HFFc6 (cell line): ENCODE measurements around the gene FRMD5. TPM values are rescaled to one million over a fixed set of nuclear protein-coding genes. Genes with fewer than 3 reads are reported as not detected.

Experiments used
- DNase-seq: peaks from one replicate; pipeline ENCODE4 v3.0.0-alpha.2; 2018
- H3K27ac Mint-ChIP-seq: 2 replicates; pipeline ENCODE4 v1.8.0; 2020; ENCODE audit warnings: mild to moderate bottlenecking, mixed read lengths
- H3K27me3 Mint-ChIP-seq: 2 replicates; pipeline ENCODE4 v1.8.0; 2021; ENCODE audit warnings: mild to moderate bottlenecking, moderate library complexity, mixed read lengths; ENCODE audit not compliant: insufficient read depth
- H3K36me3 Mint-ChIP-seq: 2 replicates; pipeline ENCODE4 v1.8.0; 2021; ENCODE audit warnings: low read depth, mixed read lengths
- H3K4me1 Mint-ChIP-seq: 2 replicates; pipeline ENCODE4 v1.8.0; 2020; ENCODE audit warnings: low read depth, mixed read lengths
- H3K4me3 Mint-ChIP-seq: 2 replicates; pipeline ENCODE4 v1.8.0; 2020; ENCODE audit warnings: mild to moderate bottlenecking, moderate library complexity, mixed read lengths
- H3K9me3 Mint-ChIP-seq: 2 replicates; pipeline ENCODE4 v1.8.0; 2020; ENCODE audit warnings: mild to moderate bottlenecking, mixed read lengths
- CTCF ChIP-seq: fragments of 200-600 bp; sonication (generic); IDR thresholded peaks from 2 replicates; pipeline ENCODE4 v1.5.0; 2021; ENCODE audit warnings: antibody characterized with exemption, mild to moderate bottlenecking
- total RNA-seq, 6 experiments: library from RNA; stranded (reverse); fragmentation: NEBNext Ultra II Directional; extraction: Animal tissue kit (Norgen Biotek cat#: 25700); gene quantifications; 2 replicates in 1 of 6; 3 replicates in 5 of 6; pipeline ENCODE4 v1.2.3, GENCODE V29; 2021

FRMD5 gene
- total RNA-seq, 6 experiments from 2014 or later, result 0.67 to 1.1 (median 0.94) TPM

GRCh38 chr15:43977072-43977884 is 217.8 kb downstream of the FRMD5 start:
- TF ChIP-seq CTCF, result no peak
- DNase-seq, result no peak
- Mint-ChIP-seq H3K36me3 (no peaks in the 10 kb centered on the region), H3K27ac (no peak overlapping the region), H3K9me3 (no peaks in the 10 kb centered on the region), H3K4me1 (no peaks in the 10 kb centered on the region), H3K4me3 (no peak overlapping the region), H3K27me3 (no peaks in the 10 kb centered on the region; the same call in none of the 2 replicates)

- no peak for DNase-seq
- Mint-ChIP-seq H3K4me1 (no peaks in the 10 kb centered on the region), H3K4me3 (no peak overlapping the region), H3K36me3 (no peaks in the 10 kb centered on the region), H3K9me3 (no peaks in the 10 kb centered on the region), H3K27ac (no peak overlapping the region), H3K27me3 (no peaks in the 10 kb centered on the region; the same call in none of the 2 replicates)
- no peak for TF ChIP-seq CTCF
Measured at GRCh38 chr15:43975770-43976169, 219.3 kb downstream of the FRMD5 start.

- no peaks in the 10 kb centered on the region for H3K36me3 Mint-ChIP-seq
- no peak for TF ChIP-seq CTCF
- H3K27ac Mint-ChIP-seq, result no peak overlapping the region
- no peaks in the 10 kb centered on the region for H3K9me3 Mint-ChIP-seq
- no peak overlapping the region for H3K4me3 Mint-ChIP-seq
- H3K27me3 Mint-ChIP-seq, result no peaks in the 10 kb centered on the region; the same call in none of the 2 replicates
- no peak for DNase-seq
- H3K4me1 Mint-ChIP-seq, result no peaks in the 10 kb centered on the region
Measured at GRCh38 chr15:43975326-43975725, 219.7 kb downstream of the FRMD5 start.

GRCh38 chr15:43974852-43975251 is 220.2 kb downstream of the FRMD5 start:
- TF ChIP-seq CTCF, result no peak
- Mint-ChIP-seq H3K27me3 (no peaks in the 10 kb centered on the region; the same call in 1 of the 2 replicates), H3K27ac (no peak overlapping the region), H3K9me3 (no peaks in the 10 kb centered on the region), H3K36me3 (no peaks in the 10 kb centered on the region), H3K4me3 (no peak overlapping the region), H3K4me1 (no peaks in the 10 kb centered on the region)
- no peak for DNase-seq

- H3K4me1 Mint-ChIP-seq, result peaks cover 16% of the 10 kb centered on the region
- no peaks in the 10 kb centered on the region for H3K9me3 Mint-ChIP-seq
- no peak overlapping the region for H3K4me3 Mint-ChIP-seq
- no peak for TF ChIP-seq CTCF
- DNase-seq, result no peak
- no peak overlapping the region for H3K27ac Mint-ChIP-seq
- no peaks in the 10 kb centered on the region; the same call in 1 of the 2 replicates for H3K27me3 Mint-ChIP-seq
- H3K36me3 Mint-ChIP-seq, result no peaks in the 10 kb centered on the region
Measured at GRCh38 chr15:43969802-43970375, 225.2 kb downstream of the FRMD5 start.
